Activated T-helper 1 cell treated with anti-CD3 and anti-CD28 coated beads, Interleukin-12 subunit alpha, Interleukin-12 subunit beta, Interleukin-2, Interleukin-4 antibody, amounts not matched to agents 30 ng/mL and 10 ng/mL and 1 ng/mL, durations not matched to agents 14 hours and 24 hours and 36 hours (primary cell): ENCODE measurements around the gene ZNF787. TPM values are rescaled to one million over a fixed set of nuclear protein-coding genes. Genes with fewer than 3 reads are reported as not detected.

Experiments
- DNase-seq: peaks from one replicate; pipeline ENCODE4 v3.0.0; 2021; ENCODE audit warnings: low spot score
- H3K27ac Mint-ChIP-seq: one replicate; pipeline ENCODE4 v1.8.0; 2021; ENCODE audit warnings: mild to moderate bottlenecking, mixed read lengths
- H3K27me3 Mint-ChIP-seq: one replicate; pipeline ENCODE4 v1.8.0; 2022; ENCODE audit warnings: mild to moderate bottlenecking, moderate library complexity, mixed read lengths; ENCODE audit not compliant: insufficient read depth
- H3K36me3 Mint-ChIP-seq: one replicate; pipeline ENCODE4 v1.8.0; 2021; ENCODE audit warnings: low read depth, mixed read lengths
- H3K4me1 Mint-ChIP-seq: one replicate; pipeline ENCODE4 v1.8.0; 2021; ENCODE audit warnings: low read depth, mixed read lengths
- H3K4me3 Mint-ChIP-seq: one replicate; pipeline ENCODE4 v1.8.0; 2021; ENCODE audit warnings: mild to moderate bottlenecking, moderate library complexity, mixed read lengths
- H3K9me3 Mint-ChIP-seq: one replicate; pipeline ENCODE4 v1.8.0; 2021; ENCODE audit warnings: mixed read lengths
- intact Hi-C: fragments of 100-400 bp; cut with micrococcal nuclease; formaldehyde crosslinking; loops from one replicate; pipeline ENCODE4 v1.15.1; 2024
- total RNA-seq: library from RNA; stranded (reverse); gene quantifications from 2 replicates; pipeline ENCODE4 v1.2.3, GENCODE V29; 2022

ZNF787 gene
- total RNA-seq, 1 donor from 2014 or later, result 42.6 TPM

DNA sequence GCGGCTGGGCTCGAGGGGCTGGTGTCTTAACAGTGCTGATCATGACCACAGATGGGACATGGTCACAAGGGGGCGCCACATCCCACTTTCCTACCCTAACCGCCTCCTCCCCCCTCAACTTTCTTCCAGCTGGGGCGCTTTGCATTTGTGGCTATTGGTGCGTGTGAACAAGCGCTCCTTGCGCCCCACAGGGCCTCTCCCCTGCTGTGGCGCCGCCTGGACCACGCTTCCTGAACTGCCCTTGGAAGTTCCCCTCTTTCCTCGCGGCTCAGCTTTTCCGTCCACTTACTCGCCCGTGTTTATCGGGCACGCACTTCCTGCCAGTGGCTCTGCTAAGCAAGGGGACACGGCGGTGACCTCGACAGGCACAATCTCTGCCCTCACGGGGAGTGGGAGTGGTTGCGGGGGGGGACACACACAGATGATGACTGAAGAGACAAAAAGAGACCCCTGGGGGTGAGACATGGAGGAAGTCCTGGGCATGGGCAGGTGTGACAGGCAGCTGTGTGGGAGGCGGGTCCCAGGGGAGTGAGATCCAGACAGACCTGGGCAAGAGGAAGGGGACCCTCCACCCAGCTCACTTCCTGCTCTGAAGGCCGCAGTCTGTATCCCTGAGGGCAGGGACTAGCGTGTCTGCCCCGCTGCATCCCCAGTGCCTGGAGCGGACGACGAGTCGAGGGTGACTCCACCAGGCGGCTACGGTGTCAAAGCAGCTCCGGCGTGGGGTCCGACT is 40.3 kb downstream of the ZNF787 start:
- no peaks in the 10 kb centered on the region for H3K36me3 Mint-ChIP-seq
- H3K27me3 Mint-ChIP-seq, result no peaks in the 10 kb centered on the region
- H3K4me3 Mint-ChIP-seq, result peak overlapping the region; percentile 76
- H3K27ac Mint-ChIP-seq, result no peak overlapping the region
- peaks cover 9% of the 10 kb centered on the region for H3K4me1 Mint-ChIP-seq
- peak; percentile 43 for DNase-seq
- H3K9me3 Mint-ChIP-seq, result no peaks in the 10 kb centered on the region
- intact Hi-C loops, result loop anchor here (1.0 to 2.0 kb wide), 3 partner anchors 91 to 234 kb away; no protein-coding TSS in a partner anchor

DNA sequence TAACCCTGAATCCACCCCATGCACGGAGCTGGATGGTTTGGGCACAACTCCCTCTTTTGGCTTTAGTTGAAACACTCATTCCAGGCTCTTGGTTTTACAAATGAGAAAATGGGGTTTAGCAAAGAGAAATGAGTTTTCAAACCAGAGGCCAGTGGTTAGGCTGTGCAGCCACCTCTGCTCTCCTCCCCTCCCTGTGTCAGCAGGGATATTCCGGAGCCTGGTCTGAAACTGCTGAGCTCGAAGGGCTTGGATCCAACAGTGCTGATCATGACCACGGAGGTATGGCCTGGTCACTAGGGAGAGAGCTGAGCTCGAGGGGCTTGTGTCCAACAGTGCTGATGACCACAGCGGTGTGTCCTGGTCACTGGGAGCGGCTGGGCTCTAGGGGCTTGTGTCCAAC is 41.5 kb downstream of the ZNF787 start:
- no peaks in the 10 kb centered on the region for H3K9me3 Mint-ChIP-seq
- intact Hi-C loops, result loop anchor here (1.0 to 2.0 kb wide), 3 partner anchors 93 to 236 kb away; no protein-coding TSS in a partner anchor
- H3K27ac Mint-ChIP-seq, result no peak overlapping the region
- H3K27me3 Mint-ChIP-seq, result no peaks in the 10 kb centered on the region
- H3K36me3 Mint-ChIP-seq, result no peaks in the 10 kb centered on the region
- DNase-seq, result no peak
- H3K4me3 Mint-ChIP-seq, result no peak overlapping the region
- H3K4me1 Mint-ChIP-seq, result peaks cover 9% of the 10 kb centered on the region

DNA sequence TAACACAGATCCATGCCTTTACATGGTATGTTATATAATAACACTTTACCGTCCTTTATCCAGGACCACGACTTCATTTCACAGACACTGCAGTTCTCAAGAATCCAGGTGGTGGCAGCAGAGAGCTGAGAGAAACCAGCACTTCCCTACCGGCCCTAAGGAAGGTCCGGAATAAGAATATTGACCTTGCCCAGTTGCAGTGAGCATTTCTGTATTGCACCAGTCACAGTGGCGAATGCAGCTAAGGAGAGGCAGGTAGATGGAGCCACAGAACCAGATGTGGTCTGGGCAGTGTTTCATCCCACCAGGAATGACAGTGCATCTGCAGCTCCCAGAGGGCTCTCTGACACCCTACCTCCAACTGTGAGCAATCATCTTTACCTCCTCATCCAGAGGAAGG is 44.6 kb downstream of the ZNF787 start:
- Mint-ChIP-seq H3K36me3 (no peaks in the 10 kb centered on the region), H3K27me3 (no peaks in the 10 kb centered on the region), H3K4me3 (no peak overlapping the region), H3K27ac (no peak overlapping the region), H3K9me3 (no peaks in the 10 kb centered on the region), H3K4me1 (peaks cover 9% of the 10 kb centered on the region)
- intact Hi-C loops, result no loop called here
- no peak for DNase-seq

DNA sequence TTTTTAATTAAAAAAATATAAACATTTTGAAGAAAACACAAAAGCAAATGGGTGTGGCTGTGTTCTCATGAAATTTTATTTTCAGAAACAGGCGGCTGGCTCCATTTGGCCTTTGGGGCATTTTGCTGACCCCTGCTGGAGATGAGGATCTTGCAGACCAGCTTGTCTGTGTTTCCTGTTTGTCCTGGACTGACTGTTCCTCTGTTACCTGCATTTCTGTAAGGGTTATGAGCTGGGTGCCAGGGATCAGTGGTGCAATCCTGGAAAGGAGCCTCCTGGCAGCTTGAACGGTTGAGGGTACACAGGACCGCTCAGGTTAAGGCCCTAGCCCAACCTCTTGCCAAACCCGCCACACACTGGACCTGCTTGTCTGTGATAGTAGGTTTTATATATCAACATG is 49.9 kb downstream of the ZNF787 start:
- no peaks in the 10 kb centered on the region for H3K9me3 Mint-ChIP-seq
- H3K36me3 Mint-ChIP-seq, result no peaks in the 10 kb centered on the region
- H3K4me3 Mint-ChIP-seq, result no peak overlapping the region
- H3K4me1 Mint-ChIP-seq, result peaks cover 9% of the 10 kb centered on the region
- intact Hi-C loops, result no loop called here
- DNase-seq, result no peak
- H3K27me3 Mint-ChIP-seq, result peaks cover 3% of the 10 kb centered on the region
- H3K27ac Mint-ChIP-seq, result no peak overlapping the region

DNA sequence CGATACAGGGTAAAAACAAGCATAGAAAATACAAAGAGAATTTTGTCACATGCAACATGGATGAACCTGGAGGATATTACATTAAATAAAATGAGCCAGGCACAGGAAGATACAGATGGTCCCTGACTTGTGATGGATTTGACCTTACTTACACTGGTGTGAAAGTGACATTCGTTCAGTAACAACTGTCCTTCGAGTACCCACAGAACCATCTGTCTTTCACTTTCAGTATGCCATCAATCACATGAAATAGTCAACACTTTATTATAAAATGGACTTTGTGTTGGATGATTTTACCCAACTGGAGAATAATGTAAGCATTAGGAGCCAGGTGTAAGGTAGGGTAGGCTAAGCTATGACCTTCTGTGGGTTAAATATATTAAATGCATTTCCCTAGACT is 51.5 kb downstream of the ZNF787 start:
- no peaks in the 10 kb centered on the region for H3K9me3 Mint-ChIP-seq
- intact Hi-C loops, result no loop called here

DNA sequence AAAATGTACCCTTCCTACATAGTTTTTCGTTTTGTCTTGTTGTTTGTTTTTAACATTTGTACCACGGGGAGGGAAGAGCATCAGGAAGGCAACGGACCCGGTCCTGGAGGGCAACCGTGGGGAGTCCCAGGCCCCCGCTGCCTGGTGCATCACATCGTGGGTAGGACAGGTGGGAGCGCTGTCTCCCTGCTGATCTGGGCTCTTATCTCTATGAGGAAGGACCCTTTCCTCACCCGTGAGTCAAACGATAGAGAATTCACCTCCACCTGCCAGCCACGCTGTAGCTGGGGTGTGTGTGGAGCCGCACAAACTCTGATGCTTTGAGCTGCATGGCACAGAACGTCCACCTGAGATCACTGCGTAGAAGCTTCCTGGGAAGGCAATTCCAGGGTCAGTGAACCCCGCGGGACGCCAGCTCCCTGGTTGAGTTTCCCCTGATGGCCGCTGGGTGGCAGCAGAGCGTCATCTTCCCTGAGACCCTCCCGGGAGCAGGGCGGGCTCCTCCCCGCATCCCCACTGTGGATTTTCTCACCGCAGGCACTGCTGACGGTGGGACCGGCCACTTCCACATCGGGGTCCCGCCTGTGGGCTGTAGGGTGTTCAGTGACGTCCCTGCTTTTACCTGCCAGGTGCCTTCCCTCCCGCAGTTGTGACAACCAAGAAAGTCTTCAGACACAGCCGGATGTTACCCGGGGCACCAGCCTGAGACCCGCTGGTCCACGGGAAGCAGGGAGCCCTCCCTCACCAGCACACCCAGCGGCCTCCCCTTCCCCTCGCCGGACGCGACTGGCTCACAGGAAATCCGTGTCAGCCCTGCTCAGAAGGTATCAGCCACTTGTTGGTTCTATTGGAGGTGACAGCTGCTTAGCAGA is 54.7 kb downstream of the ZNF787 start:
- H3K4me1 Mint-ChIP-seq, result peaks cover 11% of the 10 kb centered on the region
- DNase-seq, result peak; percentile 51
- peak overlapping the region; percentile 61 for H3K4me3 Mint-ChIP-seq
- intact Hi-C loops, result loop anchor here (1.0 to 2.0 kb wide), 4 partner anchors 106 to 284 kb away; no protein-coding TSS in a partner anchor
- no peaks in the 10 kb centered on the region for H3K9me3 Mint-ChIP-seq
- H3K36me3 Mint-ChIP-seq, result no peaks in the 10 kb centered on the region
- H3K27me3 Mint-ChIP-seq, result peaks cover 3% of the 10 kb centered on the region
- H3K27ac Mint-ChIP-seq, result no peak overlapping the region

More for the DNA sequence above, 51.5 kb downstream of the ZNF787 start:
- peaks cover 11% of the 10 kb centered on the region for H3K4me1 Mint-ChIP-seq
- no peak for DNase-seq
- H3K4me3 Mint-ChIP-seq, result no peak overlapping the region
- no peak overlapping the region for H3K27ac Mint-ChIP-seq
- H3K27me3 Mint-ChIP-seq, result peaks cover 3% of the 10 kb centered on the region
- no peaks in the 10 kb centered on the region for H3K36me3 Mint-ChIP-seq

DNA sequence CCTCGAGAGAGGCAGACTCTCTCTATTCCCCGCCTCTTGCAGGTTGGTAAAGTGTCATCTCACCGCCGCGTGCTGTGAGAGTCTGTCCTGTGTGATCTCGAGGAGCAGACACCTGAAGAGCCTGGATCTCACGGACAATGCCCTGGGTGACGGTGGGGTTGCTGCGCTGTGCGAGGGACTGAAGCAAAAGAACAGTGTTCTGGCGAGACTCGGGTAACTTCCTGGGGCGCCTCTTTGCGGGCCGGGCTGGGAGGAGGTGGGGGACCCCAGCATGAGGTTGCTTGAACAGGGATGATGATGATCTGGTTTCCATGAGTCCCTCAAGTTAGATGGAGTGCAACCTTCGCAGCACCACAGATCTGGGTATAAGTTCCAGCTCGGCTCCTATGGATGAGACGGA is 67.5 kb downstream of the ZNF787 start:
- H3K36me3 Mint-ChIP-seq, result no peaks in the 10 kb centered on the region
- no peak overlapping the region for H3K27ac Mint-ChIP-seq
- no peaks in the 10 kb centered on the region for H3K4me1 Mint-ChIP-seq
- intact Hi-C loops, result no loop called here
- H3K9me3 Mint-ChIP-seq, result peaks cover 32% of the 10 kb centered on the region
- DNase-seq, result no peak
- no peak overlapping the region for H3K4me3 Mint-ChIP-seq
- no peaks in the 10 kb centered on the region for H3K27me3 Mint-ChIP-seq

Other genes with a start within 250 kb of the ZNF787 start
- gene NLRP13, start 189.0 kb downstream of the ZNF787 start, total RNA-seq, result not detected in 2 replicates
- not detected in 2 replicates for gene NLRP8, start 173.5 kb downstream of the ZNF787 start, total RNA-seq
- gene NLRP5, start 134.5 kb downstream of the ZNF787 start, total RNA-seq, result not detected in 2 replicates
- 33.8 and 36.5 TPM in 2 replicates for gene ZNF444, start 20.0 kb upstream of the ZNF787 start, total RNA-seq
- gene GALP, start 54.7 kb upstream of the ZNF787 start, total RNA-seq, result not detected in 2 replicates
- not detected in 2 replicates for gene ZSCAN5B, start 76.5 kb upstream of the ZNF787 start, total RNA-seq
- not detected in 2 replicates for gene ZSCAN5C, start 81.0 kb upstream of the ZNF787 start, total RNA-seq
- 0.29 and 0.51 TPM in 2 replicates for gene EDDM13, start 151.5 kb upstream of the ZNF787 start, total RNA-seq
- 7.3 and 7.5 TPM in 2 replicates for gene ZSCAN5A, start 193.5 kb upstream of the ZNF787 start, total RNA-seq